Activated naive CD4-positive, alpha-beta T cell treated with anti-CD3 and anti-CD28 coated beads, Interleukin-2, amount 50 U/mL, for 16 hours (primary cell): ENCODE data around the gene LIPT2.
A peak's percentile ranks its signal among the peaks of the same experiment; 100 is the strongest.

Source experiments
- DNase-seq: peaks from one replicate; pipeline ENCODE4 v3.0.0-alpha.2; 2020

Gene LIPT2

GRCh38 chr11:74464746-74465145 lies 28.8 kb downstream of the LIPT2 start:
- DNase-seq = no peak

- DNase-seq = no peak
These were observed 30.3 kb downstream of the LIPT2 start for GRCh38 chr11:74463216-74463615.

- no peak for DNase-seq
These were observed 30.9 kb downstream of the LIPT2 start for GRCh38 chr11:74462631-74463030.

GRCh38 chr11:74462009-74462408 lies 31.5 kb downstream of the LIPT2 start:
- DNase-seq = no peak

DNA sequence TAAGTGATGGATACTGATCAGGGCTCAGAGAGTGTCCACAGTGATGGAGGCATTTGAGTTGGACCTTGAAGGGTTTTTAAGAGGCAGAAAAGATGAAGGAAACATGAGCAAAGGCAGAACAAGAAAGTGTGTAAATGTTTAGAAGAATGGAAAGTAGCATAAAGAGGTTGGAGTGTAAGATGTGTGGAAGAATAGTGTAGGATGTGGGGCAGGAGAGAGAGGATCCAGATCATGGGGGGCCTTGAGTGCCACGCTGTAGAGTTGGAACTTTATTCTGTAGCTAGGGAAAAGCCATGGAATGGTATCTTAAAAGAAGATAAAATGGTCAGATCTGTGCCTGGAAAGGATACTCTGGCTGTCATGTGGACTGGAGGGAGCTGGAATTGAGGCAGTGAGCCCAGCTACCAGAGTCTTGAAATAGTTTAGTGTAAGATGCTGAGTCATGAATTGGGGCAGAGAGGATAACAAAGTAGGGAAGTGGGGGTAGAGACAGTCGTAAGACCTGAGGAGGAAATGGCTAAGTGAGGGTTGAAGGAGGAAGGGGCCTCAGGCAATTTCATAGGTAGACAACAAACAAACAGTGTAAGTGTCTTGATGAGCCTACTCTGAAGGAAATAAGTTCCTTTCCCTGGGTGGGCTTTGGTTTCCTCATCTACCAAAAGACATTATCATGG lies 32.9 kb downstream of the LIPT2 start:
- no peak for DNase-seq

DNA sequence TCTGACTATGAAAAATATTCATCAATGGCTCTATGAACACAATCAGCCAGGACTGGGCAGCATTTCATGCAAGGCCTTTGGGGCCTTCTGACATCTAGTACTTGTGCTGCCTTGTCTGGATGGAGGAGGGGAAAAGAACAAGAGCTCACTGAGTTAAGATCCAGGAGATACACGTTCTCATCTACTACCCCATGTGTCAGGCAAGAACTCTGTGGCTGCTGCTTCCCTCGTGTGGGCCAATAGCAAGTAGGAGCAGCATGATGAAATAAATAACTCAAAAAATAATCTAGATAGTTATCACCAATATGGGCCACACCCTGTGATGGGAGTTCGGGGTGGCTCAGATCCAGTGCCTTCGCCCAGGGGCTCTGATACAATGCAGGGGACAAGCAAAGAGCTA lies 33.5 kb downstream of the LIPT2 start:
- DNase-seq = no peak

GRCh38 chr11:74459584-74459983 lies 33.9 kb downstream of the LIPT2 start:
- DNase-seq = no peak

- DNase-seq = no peak
These were observed 36.2 kb downstream of the LIPT2 start for GRCh38 chr11:74457356-74457755.

DNA sequence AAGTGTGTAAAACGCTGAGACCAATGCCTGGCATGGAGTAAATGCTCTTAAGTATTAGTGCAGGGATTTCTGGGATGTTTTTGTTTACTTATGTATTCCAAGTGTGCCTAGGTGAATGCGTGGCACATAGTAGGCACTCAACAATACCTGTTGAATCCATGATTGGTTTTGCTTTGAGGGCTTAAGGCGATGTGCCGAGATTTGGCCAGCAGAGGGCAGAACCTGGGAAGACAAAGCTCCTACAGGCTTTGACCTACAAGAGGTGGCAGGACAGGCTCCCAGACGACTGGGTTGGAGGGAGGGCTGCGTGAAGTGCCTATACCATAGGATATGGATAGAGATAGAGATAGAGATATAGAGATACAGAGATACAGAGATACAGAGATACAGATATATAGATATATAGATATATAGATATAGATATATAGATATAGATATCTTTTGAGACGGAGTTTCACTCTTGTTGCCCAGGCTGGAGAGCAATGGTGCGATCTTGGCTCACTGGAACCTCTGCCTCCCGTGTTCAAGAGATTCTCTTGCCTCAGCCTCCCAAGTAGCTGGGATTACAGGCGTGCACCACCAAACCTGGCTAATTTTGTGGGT lies 40.0 kb downstream of the LIPT2 start:
- DNase-seq = peak; percentile 62

GRCh38 chr11:74452366-74452765 lies 41.2 kb downstream of the LIPT2 start:
- no peak for DNase-seq

DNA sequence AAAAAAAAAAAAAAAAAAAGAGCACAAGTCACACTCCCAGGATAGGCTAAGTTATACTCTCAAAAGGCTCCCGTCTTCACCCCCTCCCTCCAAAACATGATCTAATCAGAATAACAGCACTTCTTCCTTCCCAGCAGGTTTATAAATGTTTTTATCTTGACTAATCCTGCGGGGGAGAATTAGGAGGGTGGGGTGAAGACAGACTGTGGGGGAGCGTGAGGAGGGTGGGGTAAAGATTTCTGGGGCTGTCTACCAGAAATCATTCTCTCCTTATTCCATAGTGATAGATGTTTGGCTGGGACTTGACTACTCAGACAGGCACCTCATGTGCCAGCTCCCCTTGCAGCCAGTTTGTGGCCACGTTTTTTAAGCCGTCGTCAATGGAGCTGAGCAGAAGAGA lies 43.2 kb downstream of the LIPT2 start:
- no peak for DNase-seq

GRCh38 chr11:74449369-74449931 lies 44.1 kb downstream of the LIPT2 start:
- peak; percentile 27 for DNase-seq

GRCh38 chr11:74447720-74448119 lies 45.8 kb downstream of the LIPT2 start:
- no peak for DNase-seq

DNA sequence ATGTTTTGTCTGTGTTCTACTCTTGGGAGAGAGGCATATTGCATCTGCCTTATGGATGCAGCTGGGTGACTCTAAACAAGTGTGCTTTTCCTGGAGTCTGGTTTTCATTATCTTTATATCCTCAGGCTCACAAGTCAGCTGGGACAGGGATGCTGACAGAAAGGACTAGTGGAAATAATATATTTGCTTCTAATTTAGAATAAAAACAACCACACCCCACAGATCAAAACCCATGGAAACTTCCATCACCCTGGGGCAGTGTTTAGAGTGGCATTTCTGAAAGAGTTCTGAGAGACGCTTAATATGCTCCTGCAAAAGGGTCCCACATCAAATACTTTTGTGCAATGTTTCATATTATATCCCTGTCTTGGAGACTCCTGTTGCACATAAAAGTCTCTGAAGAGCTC lies 47.0 kb downstream of the LIPT2 start:
- no peak for DNase-seq

GRCh38 chr11:74444173-74444826 lies 49.2 kb downstream of the LIPT2 start:
- no peak for DNase-seq

GRCh38 chr11:74443071-74443864 lies 50.3 kb downstream of the LIPT2 start:
- no peak for DNase-seq

DNA sequence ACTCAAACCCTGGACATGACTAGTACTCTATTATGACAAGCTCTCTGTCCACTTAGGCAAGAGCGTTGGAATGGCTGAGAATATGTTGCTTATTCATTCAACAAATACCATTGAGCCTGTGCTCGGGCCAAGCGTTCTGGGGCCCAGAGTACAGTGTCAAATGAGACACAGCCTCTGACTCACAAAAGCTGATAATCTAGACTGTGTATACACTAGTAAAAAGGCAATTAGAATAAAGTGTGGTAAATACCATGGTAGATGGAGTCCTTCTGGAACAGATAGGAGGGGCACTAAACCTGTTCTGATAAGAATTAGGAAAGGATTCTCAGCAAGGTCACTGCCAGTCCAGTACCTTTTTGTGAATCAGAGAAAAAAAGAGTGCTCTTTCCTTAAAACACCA lies 50.9 kb downstream of the LIPT2 start:
- DNase-seq = no peak
